ENCODE results near the gene NIPBL. TPM values are rescaled to one million over a fixed set of nuclear protein-coding genes. Genes with fewer than 3 reads are reported as not detected.

NIPBL gene
- total RNA-seq, 1 experiment from 2014 or later, result 45.1 TPM

DNA sequence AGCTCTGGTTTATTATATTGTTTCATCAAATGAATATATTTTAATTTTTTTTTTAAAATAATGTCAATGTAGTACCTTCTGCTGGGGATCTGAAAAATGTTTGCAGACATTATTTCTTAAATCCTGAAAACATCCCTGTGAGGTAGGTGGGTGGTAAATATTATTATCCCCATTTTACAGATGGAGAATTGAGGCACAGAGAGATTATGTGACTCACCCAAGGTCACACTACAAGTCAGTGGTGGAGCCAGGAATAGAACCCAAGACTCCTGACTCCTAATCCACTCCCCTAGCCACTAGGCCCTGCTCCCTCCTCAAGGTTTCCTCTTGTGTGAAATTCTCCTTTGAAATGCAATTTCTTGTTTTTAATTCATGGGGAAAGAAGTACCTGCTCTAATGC, 171.4 kb downstream of the NIPBL start:
- H3K27me3 ChIP-seq (ENCODE audit: insufficient read depth, low read length), result no peaks in the 10 kb centered on the region
- H4K20me1 ChIP-seq (ENCODE audit: insufficient read depth), result no peaks in the 10 kb centered on the region
- ChIA-PET RAD21 (ENCODE audit: low non-redundant PET in 1 of 2, low total read pairs in 2 of 2, uncharacterized antibody in 2 of 2, unreplicated experiment in 2 of 2) (no interaction called here), CTCF (no interaction called here), POLR2A (no interaction called here)
- intact Hi-C loops (cut with micrococcal nuclease), result no loop called here
- peaks cover 11 to 28% of the 10 kb centered on the region in 2 experiments for H3K36me3 ChIP-seq (ENCODE audit: control insufficient read depth in 1 of 2, insufficient read depth in 2 of 2, low read length in 2 of 2)
- H2AFZ ChIP-seq (ENCODE audit: low read depth, low read length, poor library complexity, severe bottlenecking), result no peak overlapping the region
- no peak overlapping the region for H3K27ac ChIP-seq (ENCODE audit: low read depth, low read length)
- no TSS peak for BruUV-seq (replicated peaks)
- ATAC-seq (no peak), DNase-seq (ENCODE audit: low read depth, low spot score) (no peak)
- H3K4me1 ChIP-seq (ENCODE audit: control insufficient read depth in 1 of 2, insufficient read depth in 2 of 2, low read length in 2 of 2), result no peaks in the 10 kb centered on the region
- no peak overlapping the region for H3K9ac ChIP-seq (ENCODE audit: low read length)
- H3K9me2 ChIP-seq (ENCODE audit: insufficient read depth), result no peaks in the 10 kb centered on the region
- no peaks in the 10 kb centered on the region for H3K79me2 ChIP-seq (ENCODE audit: insufficient read depth, low read length)
- no peak overlapping the region for H3K4me2 ChIP-seq (ENCODE audit: low read length)
- H3K4me3 ChIP-seq (replicated peaks in 1 of 2; ENCODE audit: low read depth in 1 of 2, low read length in 2 of 2), result no peak overlapping the region
- TF ChIP-seq FOSL1 (IDR thresholded peaks at IDR 0.05; ENCODE audit: low read depth), result no peak
- TF ChIP-seq ZFX (IDR thresholded peaks at IDR 0.05), result no peak
- no peak for TF ChIP-seq JUND (IDR thresholded peaks at IDR 0.05)
- TF ChIP-seq, protein P1, sequence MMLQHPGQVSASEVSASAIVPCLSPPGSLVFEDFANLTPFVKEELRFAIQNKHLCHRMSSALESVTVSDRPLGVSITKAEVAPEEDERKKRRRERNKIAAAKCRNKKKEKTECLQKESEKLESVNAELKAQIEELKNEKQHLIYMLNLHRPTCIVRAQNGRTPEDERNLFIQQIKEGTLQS (IDR thresholded peaks at IDR 0.05), result no peak
- TF ChIP-seq POLR2A (IDR thresholded peaks at IDR 0.05; ENCODE audit: borderline replicate concordance, extremely low read depth, insufficient read depth, insufficient read length), result no peak
- TF ChIP-seq, protein P2, sequence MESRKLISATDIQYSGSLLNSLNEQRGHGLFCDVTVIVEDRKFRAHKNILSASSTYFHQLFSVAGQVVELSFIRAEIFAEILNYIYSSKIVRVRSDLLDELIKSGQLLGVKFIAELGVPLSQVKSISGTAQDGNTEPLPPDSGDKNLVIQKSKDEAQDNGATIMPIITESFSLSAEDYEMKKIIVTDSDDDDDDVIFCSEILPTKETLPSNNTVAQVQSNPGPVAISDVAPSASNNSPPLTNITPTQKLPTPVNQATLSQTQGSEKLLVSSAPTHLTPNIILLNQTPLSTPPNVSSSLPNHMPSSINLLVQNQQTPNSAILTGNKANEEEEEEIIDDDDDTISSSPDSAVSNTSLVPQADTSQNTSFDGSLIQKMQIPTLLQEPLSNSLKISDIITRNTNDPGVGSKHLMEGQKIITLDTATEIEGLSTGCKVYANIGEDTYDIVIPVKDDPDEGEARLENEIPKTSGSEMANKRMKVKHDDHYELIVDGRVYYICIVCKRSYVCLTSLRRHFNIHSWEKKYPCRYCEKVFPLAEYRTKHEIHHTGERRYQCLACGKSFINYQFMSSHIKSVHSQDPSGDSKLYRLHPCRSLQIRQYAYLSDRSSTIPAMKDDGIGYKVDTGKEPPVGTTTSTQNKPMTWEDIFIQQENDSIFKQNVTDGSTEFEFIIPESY (IDR thresholded peaks at IDR 0.05; ENCODE audit: extremely low read depth, insufficient replicate concordance, low read length), result no peak
- H3K9me3 ChIP-seq (ENCODE audit: control insufficient read depth in 1 of 2, insufficient read depth in 1 of 2, low read depth in 1 of 2, low read length in 2 of 2), result no peaks in the 10 kb centered on the region

DNA sequence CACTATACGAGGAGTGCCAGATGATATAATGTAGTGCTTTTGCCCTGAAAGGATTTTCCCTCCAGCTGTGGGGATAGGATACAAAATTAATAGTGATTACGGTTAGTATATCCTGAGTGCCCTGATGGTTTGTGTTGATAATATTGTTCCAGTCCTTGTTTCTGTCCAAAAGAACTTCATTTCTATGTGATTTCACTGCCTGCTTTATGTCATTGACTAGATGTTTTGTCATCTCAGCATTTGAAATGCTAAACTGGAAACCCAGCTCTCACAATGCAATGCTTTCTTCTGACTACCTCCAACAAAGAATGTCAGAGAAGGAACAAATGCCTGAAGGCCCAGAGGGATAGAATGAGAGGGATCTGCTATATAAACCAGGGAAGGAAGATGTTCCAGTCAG, 177.8 kb downstream of the NIPBL start:
- H3K79me2 ChIP-seq (ENCODE audit: insufficient read depth, low read length), result no peaks in the 10 kb centered on the region
- ChIA-PET POLR2A (no interaction called here), CTCF (no interaction called here), RAD21 (ENCODE audit: low non-redundant PET in 1 of 2, low total read pairs in 2 of 2, uncharacterized antibody in 2 of 2, unreplicated experiment in 2 of 2) (no interaction called here)
- no TSS peak for BruUV-seq (replicated peaks)
- ATAC-seq, result no peak
- no peak for DNase-seq (ENCODE audit: low read depth, low spot score)
- intact Hi-C loops (cut with micrococcal nuclease), result no loop called here
- no peak overlapping the region for H3K4me2 ChIP-seq (ENCODE audit: low read length)
- H2AFZ ChIP-seq (ENCODE audit: low read depth, low read length, poor library complexity, severe bottlenecking), result no peak overlapping the region
- H3K9ac ChIP-seq (ENCODE audit: low read length), result no peak overlapping the region
- H3K9me3 ChIP-seq (ENCODE audit: control insufficient read depth in 1 of 2, insufficient read depth in 1 of 2, low read depth in 1 of 2, low read length in 2 of 2), result no peaks in the 10 kb centered on the region
- TF ChIP-seq YY1 (IDR thresholded peaks at IDR 0.05; ENCODE audit: extremely low read depth, insufficient replicate concordance, low read depth, low read length) (no peak), EGR1 (IDR thresholded peaks at IDR 0.05; ENCODE audit: low read depth) (no peak), TCF7L2 (IDR thresholded peaks at IDR 0.05; ENCODE audit: borderline replicate concordance, extremely low read depth, insufficient read depth, insufficient read length) (no peak), CEBPB (IDR thresholded peaks at IDR 0.05; ENCODE audit: low read depth) (no peak), POLR2A (IDR thresholded peaks at IDR 0.05; ENCODE audit: borderline replicate concordance, extremely low read depth, insufficient read depth, insufficient read length) (no peak), FOSL1 (IDR thresholded peaks at IDR 0.05; ENCODE audit: low read depth) (no peak)
- TF ChIP-seq, protein P3, sequence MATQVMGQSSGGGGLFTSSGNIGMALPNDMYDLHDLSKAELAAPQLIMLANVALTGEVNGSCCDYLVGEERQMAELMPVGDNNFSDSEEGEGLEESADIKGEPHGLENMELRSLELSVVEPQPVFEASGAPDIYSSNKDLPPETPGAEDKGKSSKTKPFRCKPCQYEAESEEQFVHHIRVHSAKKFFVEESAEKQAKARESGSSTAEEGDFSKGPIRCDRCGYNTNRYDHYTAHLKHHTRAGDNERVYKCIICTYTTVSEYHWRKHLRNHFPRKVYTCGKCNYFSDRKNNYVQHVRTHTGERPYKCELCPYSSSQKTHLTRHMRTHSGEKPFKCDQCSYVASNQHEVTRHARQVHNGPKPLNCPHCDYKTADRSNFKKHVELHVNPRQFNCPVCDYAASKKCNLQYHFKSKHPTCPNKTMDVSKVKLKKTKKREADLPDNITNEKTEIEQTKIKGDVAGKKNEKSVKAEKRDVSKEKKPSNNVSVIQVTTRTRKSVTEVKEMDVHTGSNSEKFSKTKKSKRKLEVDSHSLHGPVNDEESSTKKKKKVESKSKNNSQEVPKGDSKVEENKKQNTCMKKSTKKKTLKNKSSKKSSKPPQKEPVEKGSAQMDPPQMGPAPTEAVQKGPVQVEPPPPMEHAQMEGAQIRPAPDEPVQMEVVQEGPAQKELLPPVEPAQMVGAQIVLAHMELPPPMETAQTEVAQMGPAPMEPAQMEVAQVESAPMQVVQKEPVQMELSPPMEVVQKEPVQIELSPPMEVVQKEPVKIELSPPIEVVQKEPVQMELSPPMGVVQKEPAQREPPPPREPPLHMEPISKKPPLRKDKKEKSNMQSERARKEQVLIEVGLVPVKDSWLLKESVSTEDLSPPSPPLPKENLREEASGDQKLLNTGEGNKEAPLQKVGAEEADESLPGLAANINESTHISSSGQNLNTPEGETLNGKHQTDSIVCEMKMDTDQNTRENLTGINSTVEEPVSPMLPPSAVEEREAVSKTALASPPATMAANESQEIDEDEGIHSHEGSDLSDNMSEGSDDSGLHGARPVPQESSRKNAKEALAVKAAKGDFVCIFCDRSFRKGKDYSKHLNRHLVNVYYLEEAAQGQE (IDR thresholded peaks at IDR 0.05; ENCODE audit: low read depth), result no peak
- peaks cover 10 to 25% of the 10 kb centered on the region in 2 experiments for H3K36me3 ChIP-seq (ENCODE audit: control insufficient read depth in 1 of 2, insufficient read depth in 2 of 2, low read length in 2 of 2)
- H4K20me1 ChIP-seq (ENCODE audit: insufficient read depth), result no peaks in the 10 kb centered on the region
- no peaks in the 10 kb centered on the region for H3K4me1 ChIP-seq (ENCODE audit: control insufficient read depth in 1 of 2, insufficient read depth in 2 of 2, low read length in 2 of 2)
- no peak overlapping the region for H3K27ac ChIP-seq (ENCODE audit: low read depth, low read length)
- H3K9me2 ChIP-seq (ENCODE audit: insufficient read depth), result no peaks in the 10 kb centered on the region
- H3K4me3 ChIP-seq (replicated peaks in 1 of 2; ENCODE audit: low read depth in 1 of 2, low read length in 2 of 2), result no peak overlapping the region
- no peaks in the 10 kb centered on the region for H3K27me3 ChIP-seq (ENCODE audit: insufficient read depth, low read length)
